ENCODE measurements around the gene MTRF1L. TPM values are rescaled to one million over a fixed set of nuclear protein-coding genes. Genes with fewer than 3 reads are reported as not detected.

MTRF1L gene
- total and polyA plus RNA-seq, 2 of the 13 experiments (the other 11 are each of a cell fraction or from before 2014, with no cell fraction given), result 17.6 to 28.7 TPM

GRCh38 chr6:152982904-152983636, 19.4 kb downstream of the MTRF1L start, which contains the start of gene FBXO5 (continued):
- TF ChIP-seq MAX (IDR thresholded peaks at IDR 0.05) (peak; percentile 90), MXI1 (IDR thresholded peaks at IDR 0.05; ENCODE audit: borderline replicate concordance, low read depth, low read length) (peak; percentile 80; the same call in 1 of the 3 replicates), DMTF1 (CRISPR knock-in tag; IDR thresholded peaks at IDR 0.05) (peak; percentile 75; the same call in 1 of the 2 replicates), ZFP82 (CRISPR knock-in tag; IDR thresholded peaks at IDR 0.05; ENCODE audit: borderline replicate concordance) (peak; percentile 98; the same call in 1 of the 2 replicates), ZBTB39 (CRISPR knock-in tag; IDR thresholded peaks at IDR 0.05) (0 out of 2 replicates have a peak, but pooled peaks have one; percentile 1), KAT7 (CRISPR knock-in tag; IDR thresholded peaks at IDR 0.05; ENCODE audit: borderline replicate concordance) (peak; percentile 83), ZIK1 (CRISPR knock-in tag; IDR thresholded peaks at IDR 0.05; ENCODE audit: borderline replicate concordance, low read depth) (peak; percentile 13; the same call in 1 of the 2 replicates), GABPA (IDR thresholded peaks at IDR 0.05; ENCODE audit: low read depth, low read length) (peak; percentile 42), GABPA (CRISPR knock-in tag; IDR thresholded peaks at IDR 0.05; ENCODE audit: low read depth) (peak; percentile 83), ZNF678 (CRISPR knock-in tag; IDR thresholded peaks at IDR 0.05) (no peak; the same call in 1 of the 2 replicates), ZNF615 (CRISPR knock-in tag; IDR thresholded peaks at IDR 0.05; ENCODE audit: borderline replicate concordance) (peak; percentile 70; the same call in 1 of the 2 replicates), SMARCC2 (IDR thresholded peaks at IDR 0.05) (no peak), MYC (CRISPR knock-in tag; IDR thresholded peaks at IDR 0.05; ENCODE audit: borderline replicate concordance) (peak; percentile 95; the same call in 1 of the 2 replicates), JARID2 (CRISPR knock-in tag; IDR thresholded peaks at IDR 0.05; ENCODE audit: insufficient replicate concordance) (peak; percentile 71)
- TF ChIP-seq, protein P1, sequence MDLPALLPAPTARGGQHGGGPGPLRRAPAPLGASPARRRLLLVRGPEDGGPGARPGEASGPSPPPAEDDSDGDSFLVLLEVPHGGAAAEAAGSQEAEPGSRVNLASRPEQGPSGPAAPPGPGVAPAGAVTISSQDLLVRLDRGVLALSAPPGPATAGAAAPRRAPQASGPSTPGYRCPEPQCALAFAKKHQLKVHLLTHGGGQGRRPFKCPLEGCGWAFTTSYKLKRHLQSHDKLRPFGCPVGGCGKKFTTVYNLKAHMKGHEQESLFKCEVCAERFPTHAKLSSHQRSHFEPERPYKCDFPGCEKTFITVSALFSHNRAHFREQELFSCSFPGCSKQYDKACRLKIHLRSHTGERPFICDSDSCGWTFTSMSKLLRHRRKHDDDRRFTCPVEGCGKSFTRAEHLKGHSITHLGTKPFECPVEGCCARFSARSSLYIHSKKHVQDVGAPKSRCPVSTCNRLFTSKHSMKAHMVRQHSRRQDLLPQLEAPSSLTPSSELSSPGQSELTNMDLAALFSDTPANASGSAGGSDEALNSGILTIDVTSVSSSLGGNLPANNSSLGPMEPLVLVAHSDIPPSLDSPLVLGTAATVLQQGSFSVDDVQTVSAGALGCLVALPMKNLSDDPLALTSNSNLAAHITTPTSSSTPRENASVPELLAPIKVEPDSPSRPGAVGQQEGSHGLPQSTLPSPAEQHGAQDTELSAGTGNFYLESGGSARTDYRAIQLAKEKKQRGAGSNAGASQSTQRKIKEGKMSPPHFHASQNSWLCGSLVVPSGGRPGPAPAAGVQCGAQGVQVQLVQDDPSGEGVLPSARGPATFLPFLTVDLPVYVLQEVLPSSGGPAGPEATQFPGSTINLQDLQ (CRISPR knock-in tag; IDR thresholded peaks at IDR 0.05), result 0 out of 2 replicates have a peak, but pooled peaks have one; percentile 4
- TF ChIP-seq, protein P2, sequence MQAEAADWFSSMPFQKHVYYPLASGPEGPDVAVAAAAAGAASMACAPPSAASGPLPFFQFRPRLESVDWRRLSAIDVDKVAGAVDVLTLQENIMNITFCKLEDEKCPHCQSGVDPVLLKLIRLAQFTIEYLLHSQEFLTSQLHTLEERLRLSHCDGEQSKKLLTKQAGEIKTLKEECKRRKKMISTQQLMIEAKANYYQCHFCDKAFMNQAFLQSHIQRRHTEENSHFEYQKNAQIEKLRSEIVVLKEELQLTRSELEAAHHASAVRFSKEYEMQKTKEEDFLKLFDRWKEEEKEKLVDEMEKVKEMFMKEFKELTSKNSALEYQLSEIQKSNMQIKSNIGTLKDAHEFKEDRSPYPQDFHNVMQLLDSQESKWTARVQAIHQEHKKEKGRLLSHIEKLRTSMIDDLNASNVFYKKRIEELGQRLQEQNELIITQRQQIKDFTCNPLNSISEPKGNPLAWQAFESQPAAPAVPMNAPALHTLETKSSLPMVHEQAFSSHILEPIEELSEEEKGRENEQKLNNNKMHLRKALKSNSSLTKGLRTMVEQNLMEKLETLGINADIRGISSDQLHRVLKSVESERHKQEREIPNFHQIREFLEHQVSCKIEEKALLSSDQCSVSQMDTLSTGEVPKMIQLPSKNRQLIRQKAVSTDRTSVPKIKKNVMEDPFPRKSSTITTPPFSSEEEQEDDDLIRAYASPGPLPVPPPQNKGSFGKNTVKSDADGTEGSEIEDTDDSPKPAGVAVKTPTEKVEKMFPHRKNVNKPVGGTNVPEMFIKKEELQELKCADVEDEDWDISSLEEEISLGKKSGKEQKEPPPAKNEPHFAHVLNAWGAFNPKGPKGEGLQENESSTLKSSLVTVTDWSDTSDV (CRISPR knock-in tag; IDR thresholded peaks at IDR 0.05), result peak; percentile 69

Measured in HepG2 (cell line).